Neural progenitor cell (in vitro differentiated cells): Measurements from ENCODE around the gene TRIM23. TPM values are rescaled to one million over a fixed set of nuclear protein-coding genes. Genes with fewer than 3 reads are reported as not detected.

ENCODE experiments used
- DNase-seq: peaks from one replicate; pipeline ENCODE4 v3.0.0-alpha.2; 2016; ENCODE audit warnings: low spot score
- H2AFZ ChIP-seq: fragments of 200-600 bp; sonication (generic); replicated peaks from 2 replicates; pipeline ENCODE4 v1.6.1; 2016; ENCODE audit warnings: antibody characterized with exemption
- H3F3A ChIP-seq: fragments of 200-600 bp; sonication (generic); 2 replicates; pipeline ENCODE4 v1.6.1; 2016; ENCODE audit warnings: antibody characterized with exemption, low read depth
- H3K27ac ChIP-seq: fragments of 200-600 bp; sonication (generic); 2 replicates; pipeline ENCODE4 v1.5.1; 2016; ENCODE audit warnings: mild to moderate bottlenecking
- H3K27me3 ChIP-seq: fragments of 200-600 bp; sonication (generic); 2 replicates; pipeline ENCODE4 v1.6.1; 2016; ENCODE audit warnings: mild to moderate bottlenecking, moderate library complexity
- H3K36me3 ChIP-seq: fragments of 200-600 bp; sonication (generic); 2 replicates; pipeline ENCODE4 v1.5.1; 2016
- H3K4me1 ChIP-seq: fragments of 200-600 bp; sonication (generic); 2 replicates; pipeline ENCODE4 v1.6.1; 2016; ENCODE audit warnings: mixed run types
- H3K4me2 ChIP-seq: fragments of 200-600 bp; sonication (generic); 2 replicates; pipeline ENCODE4 v1.6.1; 2016
- H3K4me3 ChIP-seq: fragments of 200-600 bp; sonication (generic); 2 replicates; pipeline ENCODE4 v1.5.1; 2016
- H3K79me2 ChIP-seq: fragments of 200-600 bp; sonication (generic); 2 replicates; pipeline ENCODE4 v1.6.1; 2016; ENCODE audit warnings: low read depth
- H3K9ac ChIP-seq: fragments of 200-600 bp; sonication (generic); 2 replicates; pipeline ENCODE4 v1.6.1; 2016
- H3K9me3 ChIP-seq: fragments of 200-600 bp; sonication (generic); 2 replicates; pipeline ENCODE4 v1.5.1; 2016; ENCODE audit warnings: low read depth
- H4K20me1 ChIP-seq: fragments of 200-600 bp; sonication (generic); 2 replicates; pipeline ENCODE4 v1.6.1; 2016; ENCODE audit warnings: low read depth
- H3K27ac Mint-ChIP-seq: 3 replicates; pipeline ENCODE4 v1.8.0; 2021; ENCODE audit warnings: mixed read lengths
- H3K27me3 Mint-ChIP-seq: 2 replicates; pipeline ENCODE4 v1.8.0; 2022; ENCODE audit warnings: low read depth, mild to moderate bottlenecking, inconsistent platforms, moderate library complexity, mixed read lengths; ENCODE audit not compliant: insufficient read depth
- H3K36me3 Mint-ChIP-seq: 3 replicates; pipeline ENCODE4 v1.8.0; 2021; ENCODE audit warnings: mixed read lengths
- H3K4me1 Mint-ChIP-seq: 3 replicates; pipeline ENCODE4 v1.8.0; 2021; ENCODE audit warnings: mixed read lengths
- H3K4me3 Mint-ChIP-seq: 3 replicates; pipeline ENCODE4 v1.8.0; 2021; ENCODE audit warnings: mild to moderate bottlenecking, moderate library complexity, mixed read lengths
- H3K9me3 Mint-ChIP-seq: 3 replicates; pipeline ENCODE4 v1.8.0; 2020; ENCODE audit warnings: mixed read lengths
- EZH2 ChIP-seq: fragments of 200-600 bp; sonication (generic); IDR thresholded peaks from 2 replicates; pipeline ENCODE4 v1.6.1; 2017; ENCODE audit warnings: antibody characterized with exemption, mild to moderate bottlenecking, moderate library complexity
- EZH2phosphoT487 ChIP-seq: fragments of 200-600 bp; sonication (generic); IDR thresholded peaks from 2 replicates; pipeline ENCODE4 v1.6.1; 2017; ENCODE audit warnings: antibody characterized with exemption
- total RNA-seq: library from RNA; depleted of rRNA; stranded (reverse); fragments of >200 nt; gene quantifications from 2 replicates; pipeline ENCODE4 v1.2.3, GENCODE V29; 2015; ENCODE audit warnings: low replicate concordance
- TF ChIP-seq, protein P1 (sequence below): fragments of 200-600 bp; sonication (generic); IDR thresholded peaks from 2 replicates; pipeline ENCODE4 v1.5.1; 2017; ENCODE audit warnings: antibody characterized with exemption, mild to moderate bottlenecking

TRIM23 gene
- 15.5 and 16.6 TPM in 2 replicates for total RNA-seq

DNA sequence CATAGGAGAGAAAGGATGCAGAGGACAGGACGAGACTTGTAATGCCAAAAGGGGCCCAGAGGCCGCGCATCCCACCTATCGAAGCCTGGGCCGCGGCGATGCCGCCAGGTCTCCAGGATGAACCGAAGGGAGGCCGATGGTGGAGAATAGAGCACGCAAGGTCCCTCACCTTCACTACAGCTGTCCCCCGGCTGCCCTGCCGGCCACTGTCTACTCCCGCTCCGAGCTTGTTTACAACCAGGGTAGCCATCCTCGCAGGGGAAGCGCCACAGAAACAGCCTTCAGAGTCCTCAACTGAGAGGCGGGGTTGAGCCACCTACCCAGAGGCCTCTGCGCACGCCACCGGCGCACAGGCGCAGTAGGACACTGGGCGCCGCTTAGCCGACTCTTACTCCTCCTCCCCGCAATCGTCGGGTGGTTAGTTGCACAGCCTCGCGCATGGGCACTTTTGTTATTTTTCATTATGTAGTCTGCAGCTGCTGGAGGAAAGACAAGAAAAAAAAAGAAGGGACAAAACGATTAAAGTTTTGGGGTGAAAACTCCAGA lies at the start of gene TRIM23:
TSS of gene TRIM23 (minus strand) at position 309 of the 546 bp plus-strand sequence. CDS start at position 250, 59 bp downstream.
- H4K20me1 ChIP-seq: no peaks in the 10 kb centered on the region
- H3K27ac ChIP-seq: peak within 1 kb of the TSS; percentile 79
- Mint-ChIP-seq H3K27ac (peak within 1 kb of the TSS; percentile 87), H3K4me3 (peak within 1 kb of the TSS; percentile 95), H3K4me1 (peaks cover 20% of the 10 kb centered on the region), H3K36me3 (peaks cover 3% of the 10 kb centered on the region), H3K27me3 (peaks cover 5% of the 10 kb centered on the region), H3K9me3 (no peaks in the 10 kb centered on the region)
- peaks cover 90% of the 10 kb centered on the region for H3K79me2 ChIP-seq
- H2AFZ ChIP-seq: peak within 1 kb of the TSS; percentile 100
- H3K4me1 ChIP-seq: peaks cover 12% of the 10 kb centered on the region
- H3K27me3 ChIP-seq: no peaks in the 10 kb centered on the region
- H3F3A ChIP-seq: no peaks in the 10 kb centered on the region
- no peaks in the 10 kb centered on the region for H3K9me3 ChIP-seq
- TF ChIP-seq EZH2phosphoT487: no peak
- TF ChIP-seq EZH2: no peak
- TF ChIP-seq, protein P1, sequence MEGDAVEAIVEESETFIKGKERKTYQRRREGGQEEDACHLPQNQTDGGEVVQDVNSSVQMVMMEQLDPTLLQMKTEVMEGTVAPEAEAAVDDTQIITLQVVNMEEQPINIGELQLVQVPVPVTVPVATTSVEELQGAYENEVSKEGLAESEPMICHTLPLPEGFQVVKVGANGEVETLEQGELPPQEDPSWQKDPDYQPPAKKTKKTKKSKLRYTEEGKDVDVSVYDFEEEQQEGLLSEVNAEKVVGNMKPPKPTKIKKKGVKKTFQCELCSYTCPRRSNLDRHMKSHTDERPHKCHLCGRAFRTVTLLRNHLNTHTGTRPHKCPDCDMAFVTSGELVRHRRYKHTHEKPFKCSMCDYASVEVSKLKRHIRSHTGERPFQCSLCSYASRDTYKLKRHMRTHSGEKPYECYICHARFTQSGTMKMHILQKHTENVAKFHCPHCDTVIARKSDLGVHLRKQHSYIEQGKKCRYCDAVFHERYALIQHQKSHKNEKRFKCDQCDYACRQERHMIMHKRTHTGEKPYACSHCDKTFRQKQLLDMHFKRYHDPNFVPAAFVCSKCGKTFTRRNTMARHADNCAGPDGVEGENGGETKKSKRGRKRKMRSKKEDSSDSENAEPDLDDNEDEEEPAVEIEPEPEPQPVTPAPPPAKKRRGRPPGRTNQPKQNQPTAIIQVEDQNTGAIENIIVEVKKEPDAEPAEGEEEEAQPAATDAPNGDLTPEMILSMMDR: peak; percentile 13
- DNase-seq: peak; percentile 96
- peak within 1 kb of the TSS; percentile 89 for H3K9ac ChIP-seq
- H3K4me3 ChIP-seq: peak within 1 kb of the TSS; percentile 73
- no peaks in the 10 kb centered on the region for H3K36me3 ChIP-seq
- peak within 1 kb of the TSS; percentile 94 for H3K4me2 ChIP-seq

DNA sequence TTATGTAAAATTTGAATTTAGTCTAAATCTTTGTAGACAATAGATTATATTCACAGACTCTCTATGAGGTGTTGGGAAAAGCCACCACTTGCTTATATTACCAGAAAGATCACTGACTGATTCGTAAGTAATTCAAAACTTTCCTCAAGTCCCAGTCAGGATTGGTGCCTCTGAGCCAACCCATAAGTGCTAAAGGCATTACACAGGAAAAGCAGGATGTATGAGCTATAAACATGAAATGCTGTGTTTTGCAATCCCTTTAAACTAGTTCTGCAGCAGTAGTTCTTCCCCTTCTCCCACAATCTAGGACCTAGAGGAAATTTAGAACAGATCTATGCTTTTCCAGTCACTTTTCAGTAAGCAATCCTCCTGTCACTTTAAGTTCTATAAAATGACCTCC lies 48.7 kb upstream of the TRIM23 start:
- Mint-ChIP-seq H3K27ac (no peak overlapping the region), H3K4me1 (no peaks in the 10 kb centered on the region), H3K36me3 (peaks cover 6% of the 10 kb centered on the region), H3K4me3 (no peak overlapping the region), H3K9me3 (no peaks in the 10 kb centered on the region), H3K27me3 (no peaks in the 10 kb centered on the region)
- Histone ChIP-seq H3K9me3 (no peaks in the 10 kb centered on the region), H3K4me3 (no peak overlapping the region), H3K4me1 (no peaks in the 10 kb centered on the region), H4K20me1 (no peaks in the 10 kb centered on the region), H3F3A (no peaks in the 10 kb centered on the region), H3K27ac (no peak overlapping the region), H3K79me2 (no peaks in the 10 kb centered on the region), H2AFZ (no peak overlapping the region), H3K4me2 (no peak overlapping the region), H3K9ac (no peak overlapping the region), H3K36me3 (no peaks in the 10 kb centered on the region), H3K27me3 (no peaks in the 10 kb centered on the region)
- no peak for DNase-seq
- TF ChIP-seq, protein P1: no peak
- TF ChIP-seq EZH2 (no peak), EZH2phosphoT487 (no peak)

DNA sequence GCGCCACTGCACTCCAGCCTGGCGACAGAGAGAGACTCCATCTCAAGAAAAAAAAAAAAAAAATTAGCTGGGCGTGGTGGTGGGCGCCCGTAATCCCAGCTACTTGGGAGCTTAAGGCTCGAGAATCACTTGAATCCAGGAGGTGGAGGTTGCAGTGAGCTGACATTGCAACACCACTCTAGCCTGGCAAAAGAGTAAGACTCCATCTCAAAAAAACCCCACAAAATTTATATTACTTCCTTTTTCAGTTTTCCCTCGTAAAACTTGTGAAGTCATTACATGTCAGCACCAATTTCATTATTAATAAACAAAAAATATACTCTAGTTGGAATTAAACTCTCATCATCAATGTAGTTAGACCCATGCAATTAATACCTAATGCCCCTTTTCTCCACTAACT lies 44.6 kb upstream of the TRIM23 start:
- no peak overlapping the region for H3K27ac Mint-ChIP-seq
- no peak overlapping the region for H3K27ac ChIP-seq
- no peaks in the 10 kb centered on the region for H4K20me1 ChIP-seq
- H3K79me2 ChIP-seq: no peaks in the 10 kb centered on the region
- H3K9ac ChIP-seq: no peak overlapping the region
- H3K4me3 Mint-ChIP-seq: no peak overlapping the region
- H3K4me1 Mint-ChIP-seq: no peaks in the 10 kb centered on the region
- H2AFZ ChIP-seq: no peak overlapping the region
- H3K4me2 ChIP-seq: no peak overlapping the region
- peaks cover 6% of the 10 kb centered on the region for H3F3A ChIP-seq
- peaks cover 3% of the 10 kb centered on the region for H3K36me3 Mint-ChIP-seq
- H3K9me3 Mint-ChIP-seq: no peaks in the 10 kb centered on the region
- no peak overlapping the region for H3K4me3 ChIP-seq
- no peaks in the 10 kb centered on the region for H3K9me3 ChIP-seq
- H3K4me1 ChIP-seq: no peaks in the 10 kb centered on the region
- H3K27me3 Mint-ChIP-seq: no peaks in the 10 kb centered on the region
- H3K36me3 ChIP-seq: no peaks in the 10 kb centered on the region
- H3K27me3 ChIP-seq: no peaks in the 10 kb centered on the region
- DNase-seq: no peak
- TF ChIP-seq EZH2phosphoT487 (no peak), EZH2 (no peak)
- TF ChIP-seq, protein P1: no peak
